ENCODE results near the gene GLB1L2. TPM values are rescaled to one million over a fixed set of nuclear protein-coding genes. Genes with fewer than 3 reads are reported as not detected.

GLB1L2 gene
- total RNA-seq, 1 donor from 2014 or later = 11.6 TPM

DNA sequence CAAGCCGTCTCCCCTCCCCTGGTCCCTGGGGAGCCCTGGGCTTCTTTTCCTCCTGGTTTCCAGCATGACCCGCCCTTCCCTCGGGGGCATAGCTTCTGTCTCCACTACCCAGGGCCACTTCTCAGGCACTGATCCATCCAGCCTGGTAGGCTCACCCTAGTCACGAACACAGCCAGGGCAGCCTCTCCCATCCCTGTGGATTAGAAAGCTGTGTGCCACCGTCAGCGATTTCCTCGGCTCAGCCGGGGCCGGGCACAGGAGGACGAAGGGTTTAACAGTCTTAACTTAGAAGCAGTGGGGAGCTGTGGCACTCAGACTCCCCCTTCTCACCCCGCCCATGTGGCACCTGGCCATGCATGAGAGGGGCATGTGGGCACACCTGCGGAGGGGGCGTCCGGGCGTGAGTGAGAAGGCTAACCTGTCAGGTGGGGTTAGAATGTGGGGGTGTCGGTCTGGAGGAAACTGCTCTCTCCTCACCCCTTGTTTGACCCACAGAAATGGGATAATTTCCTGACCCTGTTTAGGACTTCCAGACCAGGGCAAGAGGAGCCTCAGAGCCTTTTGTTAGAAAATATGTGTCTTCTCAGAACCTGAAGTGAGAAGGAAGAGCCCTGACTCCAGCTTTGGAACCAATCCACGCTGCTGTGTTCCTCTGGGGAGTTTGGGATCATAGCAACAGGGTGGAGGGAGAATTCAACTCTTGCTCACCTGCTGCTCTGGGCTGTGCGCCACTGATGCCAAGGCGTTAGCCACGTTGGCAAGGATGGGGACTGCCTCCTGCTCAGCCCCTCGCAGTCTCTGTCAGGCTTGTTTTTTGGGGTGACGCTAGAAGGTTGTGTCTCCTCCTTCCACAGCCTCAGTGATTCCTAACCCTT is 14.6 kb downstream of the GLB1L2 start:
- no peaks in the 10 kb centered on the region for H3K9me3 Mint-ChIP-seq
- no peaks in the 10 kb centered on the region for H3K36me3 Mint-ChIP-seq
- H3K27me3 Mint-ChIP-seq = no peaks in the 10 kb centered on the region
- no peak overlapping the region for H3K27ac Mint-ChIP-seq
- TF ChIP-seq, protein P1, sequence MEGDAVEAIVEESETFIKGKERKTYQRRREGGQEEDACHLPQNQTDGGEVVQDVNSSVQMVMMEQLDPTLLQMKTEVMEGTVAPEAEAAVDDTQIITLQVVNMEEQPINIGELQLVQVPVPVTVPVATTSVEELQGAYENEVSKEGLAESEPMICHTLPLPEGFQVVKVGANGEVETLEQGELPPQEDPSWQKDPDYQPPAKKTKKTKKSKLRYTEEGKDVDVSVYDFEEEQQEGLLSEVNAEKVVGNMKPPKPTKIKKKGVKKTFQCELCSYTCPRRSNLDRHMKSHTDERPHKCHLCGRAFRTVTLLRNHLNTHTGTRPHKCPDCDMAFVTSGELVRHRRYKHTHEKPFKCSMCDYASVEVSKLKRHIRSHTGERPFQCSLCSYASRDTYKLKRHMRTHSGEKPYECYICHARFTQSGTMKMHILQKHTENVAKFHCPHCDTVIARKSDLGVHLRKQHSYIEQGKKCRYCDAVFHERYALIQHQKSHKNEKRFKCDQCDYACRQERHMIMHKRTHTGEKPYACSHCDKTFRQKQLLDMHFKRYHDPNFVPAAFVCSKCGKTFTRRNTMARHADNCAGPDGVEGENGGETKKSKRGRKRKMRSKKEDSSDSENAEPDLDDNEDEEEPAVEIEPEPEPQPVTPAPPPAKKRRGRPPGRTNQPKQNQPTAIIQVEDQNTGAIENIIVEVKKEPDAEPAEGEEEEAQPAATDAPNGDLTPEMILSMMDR (conservative IDR thresholded peaks at IDR 0.05) = no peak
- no peak overlapping the region for H3K4me3 Mint-ChIP-seq
- H3K4me1 Mint-ChIP-seq (ENCODE audit: unreplicated experiment) = no peaks in the 10 kb centered on the region
- DNase-seq (ENCODE audit: extremely low spot score, unreplicated experiment) = no peak

DNA sequence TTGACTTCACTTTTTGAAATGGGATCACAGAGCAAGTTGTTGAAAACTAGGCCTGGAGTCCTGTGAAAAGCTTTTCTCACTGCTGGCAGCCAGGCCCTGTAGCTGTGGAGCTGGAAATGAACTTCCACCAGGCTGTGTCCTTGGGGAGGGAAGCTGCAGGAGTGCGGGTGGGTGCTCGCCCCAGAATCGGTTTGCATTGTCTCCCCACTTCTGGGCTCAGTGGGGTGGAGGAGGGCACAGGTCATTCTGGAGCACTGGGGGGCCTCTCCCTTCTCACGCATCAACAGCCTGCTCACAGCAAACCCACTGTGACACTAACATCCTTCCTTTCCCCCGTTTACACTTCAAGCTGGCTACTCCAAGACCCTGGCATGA is 15.2 kb downstream of the GLB1L2 start:
- Mint-ChIP-seq H3K27me3 (no peaks in the 10 kb centered on the region), H3K4me3 (no peak overlapping the region), H3K27ac (no peak overlapping the region), H3K4me1 (ENCODE audit: unreplicated experiment) (no peaks in the 10 kb centered on the region), H3K36me3 (no peaks in the 10 kb centered on the region), H3K9me3 (no peaks in the 10 kb centered on the region)
- TF ChIP-seq, protein P1 (conservative IDR thresholded peaks at IDR 0.05) = no peak
- no peak for DNase-seq (ENCODE audit: extremely low spot score, unreplicated experiment)

DNA sequence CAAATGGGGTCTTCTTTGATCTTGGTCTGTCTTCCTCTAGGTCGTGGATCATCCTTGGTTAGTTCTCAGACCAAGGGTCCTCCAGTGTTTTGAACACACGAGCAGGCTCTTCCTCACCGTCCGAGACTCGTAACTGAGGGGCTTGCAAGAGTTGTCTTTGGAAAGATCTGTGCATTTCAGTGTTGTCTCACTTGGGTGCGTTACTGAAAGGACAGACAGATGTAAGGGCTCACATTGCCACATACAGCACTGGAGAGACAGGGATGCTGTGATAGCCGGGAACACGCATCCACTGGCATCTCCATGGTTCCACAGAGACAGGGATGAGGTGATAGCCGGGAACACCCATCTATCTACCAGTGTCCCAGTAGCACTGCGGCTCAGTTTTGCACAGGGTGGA is 15.7 kb downstream of the GLB1L2 start:
- no peaks in the 10 kb centered on the region for H3K27me3 Mint-ChIP-seq
- DNase-seq (ENCODE audit: extremely low spot score, unreplicated experiment) = peak; percentile 31
- TF ChIP-seq, protein P1 (conservative IDR thresholded peaks at IDR 0.05) = no peak
- no peak overlapping the region for H3K4me3 Mint-ChIP-seq
- no peaks in the 10 kb centered on the region for H3K9me3 Mint-ChIP-seq
- H3K36me3 Mint-ChIP-seq = no peaks in the 10 kb centered on the region
- H3K4me1 Mint-ChIP-seq (ENCODE audit: unreplicated experiment) = no peaks in the 10 kb centered on the region
- no peak overlapping the region for H3K27ac Mint-ChIP-seq

DNA sequence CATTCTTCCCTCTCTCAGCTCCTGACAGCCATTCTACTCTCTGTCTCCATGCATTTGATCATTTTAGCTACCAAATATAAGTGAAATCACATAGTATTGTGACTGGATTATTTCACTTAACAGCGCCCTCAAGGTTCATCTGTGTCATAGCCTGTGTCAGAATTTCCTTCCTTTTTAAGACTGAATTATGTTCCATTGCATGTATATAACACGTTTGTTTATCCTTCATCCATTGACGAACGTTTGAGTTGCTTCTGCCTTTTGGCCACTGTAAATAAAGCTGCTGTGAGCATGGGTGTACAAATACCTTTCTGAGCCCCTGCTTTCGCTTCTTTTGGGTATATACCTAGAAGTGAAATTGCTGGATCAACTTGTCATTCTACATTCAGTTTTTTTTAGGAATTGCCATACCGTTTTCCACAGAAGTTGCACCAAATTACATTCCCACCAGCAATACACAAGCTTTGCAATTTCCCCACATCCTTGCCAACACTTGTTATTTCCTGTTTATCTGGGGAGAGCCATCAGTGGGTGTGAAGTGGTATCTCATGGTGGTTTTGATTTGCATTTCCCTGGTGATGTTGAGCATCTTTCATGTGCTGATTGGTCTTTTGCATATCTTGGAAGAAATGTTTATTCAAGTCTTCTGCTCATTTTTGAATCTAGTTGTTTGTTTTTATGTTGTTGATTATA is 17.5 kb downstream of the GLB1L2 start:
- no peaks in the 10 kb centered on the region for H3K27me3 Mint-ChIP-seq
- TF ChIP-seq, protein P1 (conservative IDR thresholded peaks at IDR 0.05) = no peak
- DNase-seq (ENCODE audit: extremely low spot score, unreplicated experiment) = no peak
- no peak overlapping the region for H3K27ac Mint-ChIP-seq
- no peaks in the 10 kb centered on the region for H3K4me1 Mint-ChIP-seq (ENCODE audit: unreplicated experiment)
- H3K9me3 Mint-ChIP-seq = no peaks in the 10 kb centered on the region
- H3K4me3 Mint-ChIP-seq = no peak overlapping the region
- H3K36me3 Mint-ChIP-seq = peaks cover 4% of the 10 kb centered on the region

DNA sequence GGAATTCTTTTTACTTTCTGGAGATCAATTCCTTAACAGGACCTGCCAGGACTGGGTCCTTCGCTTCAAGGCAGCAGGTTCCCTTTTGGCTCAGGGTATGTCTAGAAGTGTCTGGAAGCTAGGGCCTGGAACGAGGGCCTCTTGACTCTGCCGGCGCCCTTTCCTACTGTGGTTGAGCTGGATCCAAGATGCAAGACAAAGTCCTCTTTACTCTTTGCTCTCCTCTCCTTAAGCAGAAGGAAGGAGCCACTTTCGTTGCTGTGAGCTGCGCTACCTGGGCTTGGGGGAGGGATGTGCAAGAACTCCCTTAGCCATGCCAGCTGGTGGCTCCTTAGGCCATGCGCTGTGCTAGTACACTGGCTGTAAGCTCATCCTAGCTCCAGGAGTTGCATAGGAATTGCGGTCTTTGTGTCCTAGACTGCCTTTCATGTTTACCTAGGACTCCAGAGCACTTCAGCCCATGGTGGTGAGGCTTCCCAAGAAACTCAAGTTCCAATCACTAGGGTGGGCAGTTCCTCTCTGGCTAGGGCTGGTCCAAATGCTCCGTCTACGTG is 18.1 kb downstream of the GLB1L2 start:
- Mint-ChIP-seq H3K9me3 (no peaks in the 10 kb centered on the region), H3K4me1 (ENCODE audit: unreplicated experiment) (no peaks in the 10 kb centered on the region), H3K27me3 (no peaks in the 10 kb centered on the region), H3K27ac (no peak overlapping the region), H3K4me3 (no peak overlapping the region), H3K36me3 (peaks cover 4% of the 10 kb centered on the region)
- DNase-seq (ENCODE audit: extremely low spot score, unreplicated experiment) = no peak
- TF ChIP-seq, protein P1 (conservative IDR thresholded peaks at IDR 0.05) = no peak
